Trophoblast cell (in vitro differentiated cells and primary cell): ENCODE results near the gene RPTOR.

Experiments used
- DNase-seq, 2 donors: peaks; one replicate each; pipeline ENCODE4 v3.0.0-alpha.2; 2016
- H2AFZ ChIP-seq: 2 replicates; pipeline ENCODE4 v1.6.1; 2013; ENCODE audit warnings: low read length, moderate library complexity, mild to moderate bottlenecking; ENCODE audit not compliant: insufficient read depth, poor library complexity
- H2AK5ac ChIP-seq: 2 replicates; pipeline ENCODE4 v1.6.1; 2013; ENCODE audit warnings: mild to moderate bottlenecking, low read length
- H2BK120ac ChIP-seq: 2 replicates; pipeline ENCODE4 v1.6.1; 2013; ENCODE audit warnings: low read length, mild to moderate bottlenecking, moderate library complexity; ENCODE audit not compliant: insufficient read depth, poor library complexity
- H2BK12ac ChIP-seq: 2 replicates; pipeline ENCODE4 v1.6.1; 2013; ENCODE audit warnings: mild to moderate bottlenecking, low read length, moderate library complexity
- H2BK5ac ChIP-seq: 2 replicates; pipeline ENCODE4 v1.6.1; 2013; ENCODE audit warnings: low read length, low read depth, moderate library complexity, mild to moderate bottlenecking; ENCODE audit not compliant: poor library complexity
- H3K14ac ChIP-seq: 2 replicates; pipeline ENCODE4 v1.6.1; 2013; ENCODE audit warnings: mild to moderate bottlenecking, low read length
- H3K18ac ChIP-seq: 2 replicates; pipeline ENCODE4 v1.6.1; 2013; ENCODE audit warnings: mild to moderate bottlenecking, low read length
- H3K23ac ChIP-seq: 2 replicates; pipeline ENCODE4 v1.6.1; 2013; ENCODE audit warnings: low read length
- H3K27ac ChIP-seq: 2 replicates; pipeline ENCODE4 v1.5.1; 2013; ENCODE audit warnings: low read depth, mild to moderate bottlenecking, inconsistent platforms, low read length, moderate library complexity
- H3K27me3 ChIP-seq: 2 replicates; pipeline ENCODE4 v1.6.1; 2013; ENCODE audit warnings: inconsistent platforms, mild to moderate bottlenecking, low read length, moderate library complexity; ENCODE audit not compliant: insufficient read depth
- H3K36me3 ChIP-seq, 2 experiments: 1 replicate in 1 of 2; 2 replicates in 1 of 2; pipeline ENCODE4 v1.6.1; 2013; ENCODE audit warnings: low read length in 2 of 2, mild to moderate bottlenecking in 2 of 2, moderate library complexity in 1 of 2; ENCODE audit not compliant: insufficient read depth in 2 of 2, control insufficient read depth in 1 of 2
- H3K4ac ChIP-seq: 2 replicates; pipeline ENCODE4 v1.6.1; 2013; ENCODE audit warnings: low read depth, mild to moderate bottlenecking, low read length, moderate library complexity
- H3K4me1 ChIP-seq, 2 experiments: 1 replicate in 1 of 2; 2 replicates in 1 of 2; pipeline ENCODE4 v1.6.1; 2013; ENCODE audit warnings: low read length in 2 of 2, mild to moderate bottlenecking in 2 of 2, moderate library complexity in 1 of 2; ENCODE audit not compliant: insufficient read depth in 2 of 2, control insufficient read depth in 1 of 2
- H3K4me2 ChIP-seq: 2 replicates; pipeline ENCODE4 v1.6.1; 2013; ENCODE audit warnings: inconsistent platforms, mild to moderate bottlenecking, low read length, moderate library complexity
- H3K4me3 ChIP-seq: 2 replicates; pipeline ENCODE4 v1.5.1; 2013; ENCODE audit warnings: mild to moderate bottlenecking, low read depth, low read length, inconsistent platforms
- H3K79me1 ChIP-seq: one replicate; pipeline ENCODE4 v1.6.1; 2013; ENCODE audit warnings: low read length
- H3K79me2 ChIP-seq: 2 replicates; pipeline ENCODE4 v1.6.1; 2013; ENCODE audit warnings: low read length, mild to moderate bottlenecking; ENCODE audit not compliant: control insufficient read depth, insufficient read depth, poor library complexity
- H3K9ac ChIP-seq: 2 replicates; pipeline ENCODE4 v1.6.1; 2013; ENCODE audit warnings: mild to moderate bottlenecking, low read length
- H3K9me3 ChIP-seq: 2 replicates; pipeline ENCODE4 v1.6.1; 2013; ENCODE audit warnings: low read depth, mild to moderate bottlenecking, control low read depth, inconsistent platforms, low read length; ENCODE audit not compliant: insufficient read depth
- H4K12ac ChIP-seq: 2 replicates; pipeline ENCODE4 v1.6.1; 2013; ENCODE audit warnings: low read depth, mild to moderate bottlenecking, low read length, moderate library complexity
- H4K8ac ChIP-seq: 2 replicates; pipeline ENCODE4 v1.6.1; 2013; ENCODE audit warnings: low read depth, mild to moderate bottlenecking, low read length, moderate library complexity
- H4K91ac ChIP-seq: one replicate; pipeline ENCODE4 v1.6.1; 2013; ENCODE audit warnings: low read depth, mild to moderate bottlenecking, low read length, moderate library complexity
- WGBS: extraction: QIAGEN DNeasy Blood & Tissue Kit; methylation state at CpG from one replicate; pipeline ENCODE4 v1.1.7; 2013; ENCODE audit warnings: missing lambda C conversion rate; ENCODE audit not compliant: insufficient read length, insufficient coverage; ENCODE audit errors: extremely low coverage; 5-methylcytosine and 5-hydroxymethylcytosine counted together

Gene RPTOR

DNA sequence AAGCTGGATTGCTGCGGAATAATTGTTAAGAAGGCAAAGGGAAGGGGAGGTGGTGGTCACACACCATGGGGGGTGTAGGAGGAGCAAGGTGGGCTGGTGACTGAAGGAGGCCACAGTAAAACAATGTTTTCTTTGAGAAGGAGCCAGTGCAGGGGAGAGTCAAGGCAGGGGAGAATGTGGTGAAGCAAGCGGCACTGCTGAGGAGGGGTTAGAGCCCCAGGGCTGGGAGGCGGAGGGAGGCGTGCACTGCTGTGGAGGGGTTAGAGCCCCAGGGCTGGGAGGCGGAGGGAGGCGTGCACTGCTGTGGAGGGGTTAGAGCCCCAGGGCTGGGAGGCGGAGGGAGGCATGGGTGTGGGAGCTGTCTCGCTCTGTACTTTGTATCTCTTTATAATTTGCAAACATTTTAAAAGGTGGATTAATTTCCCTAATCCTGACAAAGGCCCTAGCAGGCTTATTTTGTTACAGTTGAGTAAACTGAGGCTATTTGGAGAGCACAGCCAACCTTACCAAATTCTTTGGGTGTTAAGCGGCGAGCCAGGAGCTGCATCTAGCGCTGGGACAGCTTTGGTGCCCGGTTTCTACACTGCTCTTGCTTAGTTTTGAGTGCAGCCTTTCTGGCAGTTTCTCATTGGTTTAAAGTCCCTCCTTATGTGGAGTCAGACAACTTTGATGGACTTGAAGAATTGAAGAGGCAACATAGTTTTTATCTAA, 20.9 kb downstream of the RPTOR start:
- Histone ChIP-seq H2AFZ (no peak overlapping the region), H4K91ac (no peak overlapping the region), H3K79me2 (no peaks in the 10 kb centered on the region), H3K27me3 (no peaks in the 10 kb centered on the region), H3K36me3 (no peaks in the 10 kb centered on the region), H3K23ac (no peak overlapping the region), H3K4me3 (no peak overlapping the region), H2BK120ac (no peak overlapping the region), H2BK5ac (no peak overlapping the region), H2AK5ac (no peak overlapping the region), H3K18ac (no peak overlapping the region), H3K9me3 (peaks cover 2% of the 10 kb centered on the region), H3K4ac (no peak overlapping the region), H3K27ac (no peak overlapping the region), H3K4me2 (no peak overlapping the region), H3K79me1 (no peaks in the 10 kb centered on the region), H3K9ac (no peak overlapping the region), H4K12ac (no peak overlapping the region), H3K14ac (no peak overlapping the region), H4K8ac (no peak overlapping the region), H2BK12ac (no peak overlapping the region), H3K4me1 (peaks cover 3 to 6% of the 10 kb centered on the region in 2 experiments)
- peak; percentile 22 to 25 for DNase-seq
- no CpG with 5 or more reads among the region's 12 CpGs for WGBS

DNA sequence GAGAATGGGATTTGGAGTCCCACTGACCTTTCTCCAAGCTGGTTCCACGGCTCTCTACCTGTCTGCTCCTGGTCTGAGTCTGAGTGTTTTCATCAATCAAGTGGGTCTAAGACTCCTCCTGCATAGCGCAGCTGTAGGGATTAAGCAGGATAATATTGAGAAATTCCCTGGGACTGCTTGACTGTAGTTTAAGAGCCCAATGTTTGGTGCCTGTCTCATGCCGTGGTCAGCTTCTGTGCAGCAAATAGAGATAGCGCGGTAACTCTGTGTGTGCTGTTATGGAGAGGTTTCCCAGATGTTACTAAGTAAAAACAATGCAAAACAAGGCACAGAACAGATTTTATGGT, 21.4 kb downstream of the RPTOR start:
- H4K12ac ChIP-seq: no peak overlapping the region
- no peak overlapping the region for H3K9ac ChIP-seq
- no peak overlapping the region for H4K91ac ChIP-seq
- H2AK5ac ChIP-seq: no peak overlapping the region
- H3K23ac ChIP-seq: no peak overlapping the region
- H3K27ac ChIP-seq: no peak overlapping the region
- H2BK12ac ChIP-seq: no peak overlapping the region
- no peak overlapping the region for H2BK5ac ChIP-seq
- no peaks in the 10 kb centered on the region for H3K79me1 ChIP-seq
- no peak for DNase-seq
- H3K9me3 ChIP-seq: peaks cover 2% of the 10 kb centered on the region
- H2AFZ ChIP-seq: no peak overlapping the region
- no peak overlapping the region for H3K4me3 ChIP-seq
- H4K8ac ChIP-seq: no peak overlapping the region
- H3K4ac ChIP-seq: no peak overlapping the region
- no CpG with 5 or more reads among the region's 5 CpGs for WGBS
- no peak overlapping the region for H3K14ac ChIP-seq
- H3K18ac ChIP-seq: no peak overlapping the region
- H3K27me3 ChIP-seq: no peaks in the 10 kb centered on the region
- H3K4me2 ChIP-seq: no peak overlapping the region
- no peak overlapping the region for H2BK120ac ChIP-seq
- no peaks in the 10 kb centered on the region for H3K36me3 ChIP-seq
- peaks cover 3 to 6% of the 10 kb centered on the region in 2 experiments for H3K4me1 ChIP-seq
- no peaks in the 10 kb centered on the region for H3K79me2 ChIP-seq

DNA sequence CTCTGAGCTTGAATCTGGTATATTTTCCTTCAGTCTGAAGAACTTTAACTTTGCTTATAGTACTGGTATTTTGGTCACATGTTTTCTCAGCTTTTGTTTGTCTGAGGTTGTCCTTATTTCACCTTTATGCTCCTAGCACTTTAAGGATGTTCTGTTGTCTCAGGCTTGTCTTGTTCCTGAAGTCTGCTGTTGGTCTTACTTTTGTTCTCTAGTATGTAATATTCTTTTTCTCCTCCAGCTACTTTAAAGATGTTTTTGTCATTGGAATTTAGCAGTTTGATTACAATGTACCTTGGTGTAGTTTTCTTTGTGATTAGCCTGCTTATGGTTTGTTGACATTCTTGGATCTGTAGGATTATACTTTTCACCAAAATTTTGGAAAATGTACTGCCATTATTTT, 23.6 kb downstream of the RPTOR start:
- H2AK5ac ChIP-seq: no peak overlapping the region
- H3K9me3 ChIP-seq: no peaks in the 10 kb centered on the region
- no peak overlapping the region for H3K23ac ChIP-seq
- no peak overlapping the region for H3K18ac ChIP-seq
- H4K8ac ChIP-seq: no peak overlapping the region
- no peak overlapping the region for H3K9ac ChIP-seq
- H4K91ac ChIP-seq: no peak overlapping the region
- H2BK12ac ChIP-seq: no peak overlapping the region
- peaks cover 3 to 6% of the 10 kb centered on the region in 2 experiments for H3K4me1 ChIP-seq
- no peak overlapping the region for H3K4me2 ChIP-seq
- H3K27me3 ChIP-seq: no peaks in the 10 kb centered on the region
- H3K27ac ChIP-seq: no peak overlapping the region
- no peak overlapping the region for H3K14ac ChIP-seq
- no peak overlapping the region for H4K12ac ChIP-seq
- no peak overlapping the region for H2BK5ac ChIP-seq
- no peak overlapping the region for H2BK120ac ChIP-seq
- no peak overlapping the region for H2AFZ ChIP-seq
- no peaks in the 10 kb centered on the region for H3K79me1 ChIP-seq
- H3K4me3 ChIP-seq: no peak overlapping the region
- no peak overlapping the region for H3K4ac ChIP-seq
- H3K79me2 ChIP-seq: no peaks in the 10 kb centered on the region
- no peaks in the 10 kb centered on the region for H3K36me3 ChIP-seq
- peak in 1 of 2 donors; percentile 17 for DNase-seq

DNA sequence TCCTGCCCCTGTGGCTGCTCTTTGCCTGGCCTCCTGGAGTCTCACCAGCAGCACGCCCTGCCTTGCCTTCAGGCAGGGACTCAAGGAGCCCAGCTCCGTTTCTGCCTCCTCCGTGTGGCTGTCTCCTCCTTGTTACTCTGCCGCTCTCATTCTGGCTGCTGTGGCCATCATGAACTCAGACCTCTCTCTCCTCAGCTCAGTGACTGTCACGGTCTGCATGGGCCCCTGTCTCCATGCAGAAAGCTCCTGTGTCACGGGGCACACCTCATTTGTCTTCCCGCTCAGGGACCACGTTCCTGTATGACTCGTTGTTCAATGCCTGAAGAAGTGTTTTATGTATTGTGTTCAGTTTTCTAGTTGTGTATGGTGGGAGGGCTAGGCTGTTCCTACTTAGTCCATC, 25.3 kb downstream of the RPTOR start:
- Histone ChIP-seq H2AFZ (no peak overlapping the region), H3K9ac (no peak overlapping the region), H2BK120ac (no peak overlapping the region), H3K36me3 (no peaks in the 10 kb centered on the region), H4K91ac (no peak overlapping the region), H3K18ac (peak overlapping the region; percentile 2), H3K4me2 (no peak overlapping the region), H3K27me3 (no peaks in the 10 kb centered on the region), H2AK5ac (no peak overlapping the region), H4K12ac (no peak overlapping the region), H3K23ac (no peak overlapping the region), H3K9me3 (no peaks in the 10 kb centered on the region), H2BK12ac (no peak overlapping the region), H3K4ac (no peak overlapping the region), H4K8ac (peak overlapping the region; percentile 23), H2BK5ac (no peak overlapping the region), H3K14ac (no peak overlapping the region), H3K79me2 (no peaks in the 10 kb centered on the region), H3K79me1 (no peaks in the 10 kb centered on the region), H3K4me3 (no peak overlapping the region), H3K4me1 (peaks cover 3 to 6% of the 10 kb centered on the region in 2 experiments), H3K27ac (no peak overlapping the region)
- no CpG with 5 or more reads among the region's 9 CpGs for WGBS
- no peak for DNase-seq
